Measurements from ENCODE around the gene SMC2.

DNA sequence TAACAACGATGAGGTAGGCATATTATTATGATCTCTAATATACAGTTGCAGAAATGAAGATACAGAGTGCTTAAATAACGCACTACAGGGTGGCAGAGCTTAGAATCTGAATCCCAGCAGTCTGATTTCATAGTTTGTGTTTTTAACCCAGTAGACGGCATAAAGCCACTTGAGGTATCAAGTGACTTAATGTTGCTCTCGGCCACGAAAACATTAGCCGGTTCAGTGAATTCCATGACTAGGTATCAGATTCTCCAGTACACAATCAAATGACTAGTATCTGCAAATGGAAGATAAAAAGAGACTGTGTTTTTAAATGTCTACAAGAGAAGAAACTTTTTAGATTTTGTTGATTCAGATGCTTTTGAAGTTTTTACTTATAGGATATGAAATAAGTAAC, 24.8 kb downstream of the SMC2 start:
- TF ChIP-seq POLR2A (IDR thresholded peaks at IDR 0.05; ENCODE audit: low read length): no peak
- no peak for TF ChIP-seq GATA1 (IDR thresholded peaks at IDR 0.05; ENCODE audit: low read depth, low read length)

Measured in erythroblast (primary cell).